Activated naive CD4-positive, alpha-beta T cell treated with anti-CD3 and anti-CD28 coated beads for 36 hours (primary cell): ENCODE data around the gene PRKAB2. TPM values are rescaled to one million over a fixed set of nuclear protein-coding genes. Genes with fewer than 3 reads are reported as not detected.
"Not testable (repeated sequence)": the region's sequence is repeated elsewhere in the genome, so short reads cannot be mapped to it uniquely, and the experiment has no call there.

Source experiments
- CTCF ChIA-PET: fragments of 350-600 bp; sonication (Branson Sonifier 250); formaldehyde crosslinking; loops from one replicate; lab custom pipeline; 2021; ENCODE audit warnings: antibody characterized with exemption; lab: Charles Lee
- DNase-seq: peaks from one replicate; pipeline ENCODE4 v3.0.0-alpha.2; 2020
- H3K27ac Mint-ChIP-seq: one replicate; pipeline ENCODE4 v1.8.0; 2021; ENCODE audit warnings: mild to moderate bottlenecking, mixed read lengths
- H3K27me3 Mint-ChIP-seq: one replicate; pipeline ENCODE4 v1.8.0; 2021; ENCODE audit warnings: low read depth, mixed read lengths
- H3K36me3 Mint-ChIP-seq: one replicate; pipeline ENCODE4 v1.8.0; 2021; ENCODE audit warnings: low read depth, mixed read lengths
- H3K4me1 Mint-ChIP-seq: one replicate; pipeline ENCODE4 v1.8.0; 2021; ENCODE audit warnings: low read depth, mixed read lengths
- H3K4me3 Mint-ChIP-seq: one replicate; pipeline ENCODE4 v1.8.0; 2021; ENCODE audit warnings: mild to moderate bottlenecking, moderate library complexity, mixed read lengths
- H3K9me3 Mint-ChIP-seq: one replicate; pipeline ENCODE4 v1.8.0; 2021; ENCODE audit warnings: mixed read lengths
- intact Hi-C: fragments of 100-400 bp; cut with micrococcal nuclease; formaldehyde crosslinking; loops from one replicate; pipeline ENCODE4 v1.15.1; 2023
- total RNA-seq, 2 experiments: library from RNA; stranded (reverse); gene quantifications; one replicate each; pipeline ENCODE4 v1.2.3, GENCODE V29; 2021

The PRKAB2 gene
- total RNA-seq, 2 experiments from 2014 or later: 3.4 to 4.4 TPM

- intact Hi-C loops: no loop called here
- H3K4me1 Mint-ChIP-seq: no peaks in the 10 kb centered on the region
- CTCF ChIA-PET: no interaction called here
- H3K9me3 Mint-ChIP-seq: no peaks in the 10 kb centered on the region
- peaks cover 3% of the 10 kb centered on the region for H3K27me3 Mint-ChIP-seq
- H3K4me3 Mint-ChIP-seq: no peak overlapping the region
- H3K27ac Mint-ChIP-seq: no peak overlapping the region
- no peak for DNase-seq
- H3K36me3 Mint-ChIP-seq: no peaks in the 10 kb centered on the region
Measured at GRCh38 chr1:147117109-147117508, 55.2 kb downstream of the PRKAB2 start.

GRCh38 chr1:147115496-147115895, 56.8 kb downstream of the PRKAB2 start:
- Mint-ChIP-seq H3K4me3 (no peak overlapping the region), H3K4me1 (no peaks in the 10 kb centered on the region), H3K9me3 (no peaks in the 10 kb centered on the region), H3K36me3 (no peaks in the 10 kb centered on the region), H3K27me3 (peaks cover 3% of the 10 kb centered on the region), H3K27ac (no peak overlapping the region)
- no peak for DNase-seq
- CTCF ChIA-PET: no interaction called here
- intact Hi-C loops: no loop called here

GRCh38 chr1:147115079-147115478, 57.2 kb downstream of the PRKAB2 start:
- CTCF ChIA-PET, DNase-seq, H3K27ac Mint-ChIP-seq, H3K4me1 Mint-ChIP-seq, H3K36me3 Mint-ChIP-seq, H3K9me3 Mint-ChIP-seq, H3K4me3 Mint-ChIP-seq, intact Hi-C loops, H3K27me3 Mint-ChIP-seq: not testable (repeated sequence)

- H3K4me3 Mint-ChIP-seq, H3K27ac Mint-ChIP-seq, H3K27me3 Mint-ChIP-seq, H3K36me3 Mint-ChIP-seq, H3K4me1 Mint-ChIP-seq, DNase-seq, CTCF ChIA-PET, H3K9me3 Mint-ChIP-seq, intact Hi-C loops: not testable (repeated sequence)
Measured at GRCh38 chr1:147114353-147114752, 57.9 kb downstream of the PRKAB2 start.

- no peaks in the 10 kb centered on the region for H3K4me1 Mint-ChIP-seq
- no peak overlapping the region for H3K27ac Mint-ChIP-seq
- no peaks in the 10 kb centered on the region for H3K36me3 Mint-ChIP-seq
- intact Hi-C loops: no loop called here
- CTCF ChIA-PET: no interaction called here
- DNase-seq: no peak
- H3K27me3 Mint-ChIP-seq: no peaks in the 10 kb centered on the region
- no peak overlapping the region for H3K4me3 Mint-ChIP-seq
- no peaks in the 10 kb centered on the region for H3K9me3 Mint-ChIP-seq
Measured at GRCh38 chr1:147111381-147112130, 60.7 kb downstream of the PRKAB2 start.

- CTCF ChIA-PET: no interaction called here
- no peak for DNase-seq
- no peaks in the 10 kb centered on the region for H3K4me1 Mint-ChIP-seq
- H3K27ac Mint-ChIP-seq: no peak overlapping the region
- H3K36me3 Mint-ChIP-seq: no peaks in the 10 kb centered on the region
- H3K27me3 Mint-ChIP-seq: no peaks in the 10 kb centered on the region
- no peaks in the 10 kb centered on the region for H3K9me3 Mint-ChIP-seq
- no peak overlapping the region for H3K4me3 Mint-ChIP-seq
- intact Hi-C loops: no loop called here
Measured at GRCh38 chr1:147110872-147111271, 61.4 kb downstream of the PRKAB2 start.

- no peak overlapping the region for H3K27ac Mint-ChIP-seq
- no peak for DNase-seq
- H3K9me3 Mint-ChIP-seq: no peaks in the 10 kb centered on the region
- H3K4me1 Mint-ChIP-seq: no peaks in the 10 kb centered on the region
- H3K4me3 Mint-ChIP-seq: no peak overlapping the region
- CTCF ChIA-PET: no interaction called here
- no peaks in the 10 kb centered on the region for H3K36me3 Mint-ChIP-seq
- intact Hi-C loops: no loop called here
- no peaks in the 10 kb centered on the region for H3K27me3 Mint-ChIP-seq
Measured at GRCh38 chr1:147110434-147110833, 61.8 kb downstream of the PRKAB2 start.

- H3K4me3 Mint-ChIP-seq: no peak overlapping the region
- no peaks in the 10 kb centered on the region for H3K36me3 Mint-ChIP-seq
- no peak for DNase-seq
- no peak overlapping the region for H3K27ac Mint-ChIP-seq
- intact Hi-C loops: no loop called here
- H3K9me3 Mint-ChIP-seq: no peaks in the 10 kb centered on the region
- CTCF ChIA-PET: no interaction called here
- no peaks in the 10 kb centered on the region for H3K27me3 Mint-ChIP-seq
- H3K4me1 Mint-ChIP-seq: no peaks in the 10 kb centered on the region
Measured at GRCh38 chr1:147109762-147110161, 62.5 kb downstream of the PRKAB2 start.

- Mint-ChIP-seq H3K36me3 (no peaks in the 10 kb centered on the region), H3K27ac (no peak overlapping the region), H3K9me3 (no peaks in the 10 kb centered on the region), H3K4me1 (no peaks in the 10 kb centered on the region), H3K4me3 (no peak overlapping the region), H3K27me3 (no peaks in the 10 kb centered on the region)
- no peak for DNase-seq
- intact Hi-C loops: no loop called here
- CTCF ChIA-PET: no interaction called here
Measured at GRCh38 chr1:147109041-147109440, 63.2 kb downstream of the PRKAB2 start.

GRCh38 chr1:147106407-147106881, 65.8 kb downstream of the PRKAB2 start:
- H3K4me1 Mint-ChIP-seq, intact Hi-C loops, DNase-seq, H3K4me3 Mint-ChIP-seq, H3K9me3 Mint-ChIP-seq, H3K27ac Mint-ChIP-seq, CTCF ChIA-PET, H3K36me3 Mint-ChIP-seq, H3K27me3 Mint-ChIP-seq: not testable (repeated sequence)

- DNase-seq: no peak
- H3K4me3 Mint-ChIP-seq: no peak overlapping the region
- intact Hi-C loops: no loop called here
- no peaks in the 10 kb centered on the region for H3K36me3 Mint-ChIP-seq
- H3K27me3 Mint-ChIP-seq: no peaks in the 10 kb centered on the region
- no peaks in the 10 kb centered on the region for H3K4me1 Mint-ChIP-seq
- H3K9me3 Mint-ChIP-seq: no peaks in the 10 kb centered on the region
- CTCF ChIA-PET: no interaction called here
- no peak overlapping the region for H3K27ac Mint-ChIP-seq
Measured at GRCh38 chr1:147105909-147106308, 66.4 kb downstream of the PRKAB2 start.
